ENCODE measurements around the gene ORM1.

DNA sequence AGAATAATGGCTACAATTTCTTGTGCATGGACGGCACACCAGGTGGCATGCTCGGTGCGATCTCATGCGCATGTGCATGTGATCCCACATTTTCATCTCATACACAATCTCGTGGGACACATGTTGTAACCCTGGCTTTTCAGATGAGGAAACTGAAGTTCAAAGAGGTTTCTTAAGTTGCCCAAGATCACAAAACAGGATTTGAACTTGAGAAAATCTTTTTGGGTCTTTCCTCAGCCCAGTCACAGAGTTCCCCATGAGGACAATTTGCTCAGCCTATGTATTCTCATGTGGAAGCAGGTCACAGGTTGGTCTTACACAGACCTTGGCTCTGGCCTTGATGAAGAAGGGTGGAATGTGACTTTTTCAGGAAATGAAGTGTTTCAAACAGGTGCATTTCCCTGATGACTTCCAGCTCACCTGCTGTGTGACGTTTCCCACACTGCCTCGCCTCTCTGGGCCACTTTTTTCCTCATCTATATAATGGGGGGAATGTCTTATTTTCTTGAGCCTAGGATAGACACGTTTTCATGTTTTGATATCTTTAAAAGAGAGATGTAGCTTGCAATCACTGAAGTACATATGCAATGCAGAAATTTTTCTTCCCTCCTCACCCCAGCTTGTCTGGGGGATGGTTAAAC, 7.1 kb upstream of the ORM1 start:
- TF ChIP-seq, protein P1, sequence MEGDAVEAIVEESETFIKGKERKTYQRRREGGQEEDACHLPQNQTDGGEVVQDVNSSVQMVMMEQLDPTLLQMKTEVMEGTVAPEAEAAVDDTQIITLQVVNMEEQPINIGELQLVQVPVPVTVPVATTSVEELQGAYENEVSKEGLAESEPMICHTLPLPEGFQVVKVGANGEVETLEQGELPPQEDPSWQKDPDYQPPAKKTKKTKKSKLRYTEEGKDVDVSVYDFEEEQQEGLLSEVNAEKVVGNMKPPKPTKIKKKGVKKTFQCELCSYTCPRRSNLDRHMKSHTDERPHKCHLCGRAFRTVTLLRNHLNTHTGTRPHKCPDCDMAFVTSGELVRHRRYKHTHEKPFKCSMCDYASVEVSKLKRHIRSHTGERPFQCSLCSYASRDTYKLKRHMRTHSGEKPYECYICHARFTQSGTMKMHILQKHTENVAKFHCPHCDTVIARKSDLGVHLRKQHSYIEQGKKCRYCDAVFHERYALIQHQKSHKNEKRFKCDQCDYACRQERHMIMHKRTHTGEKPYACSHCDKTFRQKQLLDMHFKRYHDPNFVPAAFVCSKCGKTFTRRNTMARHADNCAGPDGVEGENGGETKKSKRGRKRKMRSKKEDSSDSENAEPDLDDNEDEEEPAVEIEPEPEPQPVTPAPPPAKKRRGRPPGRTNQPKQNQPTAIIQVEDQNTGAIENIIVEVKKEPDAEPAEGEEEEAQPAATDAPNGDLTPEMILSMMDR (conservative IDR thresholded peaks at IDR 0.05; ENCODE audit: low read length): no peak
- no peak for TF ChIP-seq EZH2phosphoT487 (IDR thresholded peaks at IDR 0.05; ENCODE audit: borderline replicate concordance)
